NCI-H2227 treated with DMSO at 0.1 percent for 48 hours (cell line): Measurements from ENCODE around the gene NARS2.
"Not testable (repeated sequence)": the region's sequence is repeated elsewhere in the genome, so short reads cannot be mapped to it uniquely, and the experiment has no call there.

ENCODE experiments used
- DNase-seq: peaks from one replicate; lab custom pipeline; 2025; lab: John Stamatoyannopoulos, UW

Gene NARS2

GRCh38 chr11:78478536-78478935 is 96.1 kb downstream of the NARS2 start:
- no peak for DNase-seq

GRCh38 chr11:78476066-78476465 is 98.6 kb downstream of the NARS2 start:
- no peak for DNase-seq

- no peak for DNase-seq
Measured at GRCh38 chr11:78474451-78474850, 100.2 kb downstream of the NARS2 start.

GRCh38 chr11:78472905-78473304 is 101.8 kb downstream of the NARS2 start:
- no peak for DNase-seq

- DNase-seq, result no peak
Measured at GRCh38 chr11:78472382-78472781, 102.3 kb downstream of the NARS2 start.

- DNase-seq, result no peak
Measured at GRCh38 chr11:78470861-78471442, 103.7 kb downstream of the NARS2 start.

DNA sequence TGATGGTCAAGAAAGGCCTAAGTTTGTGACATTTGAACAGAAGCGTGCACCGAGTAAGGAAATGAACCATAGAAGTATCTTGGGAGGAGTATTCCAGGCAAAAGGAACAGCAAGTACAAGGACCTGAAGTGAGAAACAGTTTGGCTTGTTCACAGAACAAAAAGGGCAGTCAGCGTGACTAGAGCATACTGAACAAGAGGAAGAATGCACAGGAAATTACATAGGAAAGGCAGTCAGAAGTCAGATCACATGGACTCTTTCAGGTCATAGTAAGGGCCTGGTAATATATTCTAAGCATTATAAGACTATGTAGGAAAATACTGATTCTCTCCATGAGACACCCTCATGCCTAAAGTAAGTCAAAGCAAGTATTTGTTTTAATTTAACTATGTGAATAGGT is 104.8 kb downstream of the NARS2 start:
- DNase-seq, result no peak

DNA sequence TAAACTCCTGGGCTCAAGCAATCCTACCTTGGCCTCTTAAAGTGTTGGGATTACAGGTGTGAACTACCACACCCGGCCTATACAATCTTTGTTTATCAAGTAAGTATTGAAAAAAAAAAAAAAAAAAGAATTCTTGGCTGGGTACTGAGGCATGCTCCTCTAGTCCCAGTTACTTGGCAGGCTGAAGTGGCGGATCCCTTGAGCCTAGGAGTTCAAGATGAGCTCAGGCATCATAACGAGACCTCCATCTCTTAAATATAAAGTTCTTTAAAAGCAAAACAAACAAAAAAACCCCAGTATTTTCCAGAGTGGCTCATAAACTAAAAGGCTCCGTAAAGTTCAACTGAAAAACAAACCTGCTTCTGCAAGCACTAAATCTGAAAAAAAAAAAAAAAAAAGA is 106.7 kb downstream of the NARS2 start:
- no peak for DNase-seq

DNA sequence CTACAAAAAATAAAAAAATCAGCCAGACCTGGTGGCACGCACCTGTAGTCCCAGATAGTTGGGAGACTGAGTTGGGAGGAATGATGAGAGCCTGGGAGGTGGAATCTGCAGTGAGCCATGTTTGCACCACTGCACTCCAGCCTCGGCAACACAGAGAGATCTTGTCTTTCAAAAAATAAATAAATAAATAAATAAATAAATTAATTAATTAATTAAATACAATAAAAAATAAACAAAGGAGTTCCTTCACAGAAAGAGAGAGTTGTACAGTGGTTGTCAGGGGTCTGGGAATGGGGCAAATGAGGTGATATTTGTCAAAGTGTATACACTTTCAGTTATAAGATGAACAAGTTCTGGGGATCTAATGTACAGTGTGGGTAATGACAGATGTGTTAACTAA is 107.3 kb downstream of the NARS2 start:
- DNase-seq, result no peak

DNA sequence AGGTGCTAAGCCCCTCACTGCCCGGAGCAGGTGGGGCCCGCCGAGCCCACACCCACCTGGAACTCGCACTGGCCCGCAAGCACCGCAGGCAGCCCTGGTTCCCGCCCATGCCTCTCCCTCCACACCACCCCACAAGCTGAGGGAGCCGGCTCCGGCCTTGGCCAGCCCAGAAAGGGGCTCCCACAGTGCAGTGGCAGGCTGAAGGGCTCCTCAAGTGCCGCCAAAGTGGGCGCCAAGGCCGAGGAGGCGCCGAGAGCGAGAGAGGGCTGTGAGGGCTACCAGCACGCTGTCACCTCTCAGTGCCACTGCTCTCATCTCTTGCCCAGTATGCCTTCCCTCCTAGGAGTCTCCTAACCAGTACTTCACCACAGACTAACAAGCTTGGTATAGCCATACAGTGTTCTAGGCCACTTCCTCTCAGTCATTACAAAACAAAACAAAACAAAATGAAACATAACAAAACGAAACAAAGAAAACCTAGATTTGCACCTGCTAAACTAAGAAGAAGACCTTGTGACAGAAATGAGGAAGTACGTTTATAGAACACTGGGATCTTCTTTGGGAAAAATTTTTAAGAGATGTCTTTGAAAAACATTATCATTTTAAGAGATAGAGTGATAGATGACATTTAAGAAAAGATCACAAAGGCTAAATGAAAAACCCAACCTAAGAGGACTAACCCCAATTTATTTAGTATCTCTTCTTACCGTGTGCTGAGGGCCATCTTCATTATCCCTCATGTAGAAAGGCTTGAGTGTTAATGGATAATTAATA is 109.3 kb downstream of the NARS2 start:
- no peak for DNase-seq

DNA sequence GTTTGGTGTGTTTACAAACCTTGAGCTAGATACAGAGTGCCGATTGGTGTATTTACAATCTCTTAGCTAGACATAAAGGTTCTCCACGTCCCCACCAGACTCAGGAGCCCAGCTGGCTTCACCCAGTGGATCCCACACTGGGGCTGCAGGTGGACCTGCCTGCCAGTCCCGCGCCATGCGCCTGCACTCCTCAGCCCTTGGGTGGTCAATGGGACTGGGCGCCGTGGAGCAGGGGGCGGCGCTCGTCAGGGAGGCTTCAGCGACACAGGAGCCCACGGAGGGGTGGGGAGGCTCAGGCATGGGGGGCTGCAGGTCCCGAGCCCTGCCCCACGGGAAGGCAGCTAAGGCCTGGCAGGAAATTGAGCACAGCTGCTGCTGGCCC is 109.9 kb downstream of the NARS2 start:
- DNase-seq, result not testable (repeated sequence)

- DNase-seq, result no peak
Measured at GRCh38 chr11:78460471-78460870, 114.2 kb downstream of the NARS2 start.

DNA sequence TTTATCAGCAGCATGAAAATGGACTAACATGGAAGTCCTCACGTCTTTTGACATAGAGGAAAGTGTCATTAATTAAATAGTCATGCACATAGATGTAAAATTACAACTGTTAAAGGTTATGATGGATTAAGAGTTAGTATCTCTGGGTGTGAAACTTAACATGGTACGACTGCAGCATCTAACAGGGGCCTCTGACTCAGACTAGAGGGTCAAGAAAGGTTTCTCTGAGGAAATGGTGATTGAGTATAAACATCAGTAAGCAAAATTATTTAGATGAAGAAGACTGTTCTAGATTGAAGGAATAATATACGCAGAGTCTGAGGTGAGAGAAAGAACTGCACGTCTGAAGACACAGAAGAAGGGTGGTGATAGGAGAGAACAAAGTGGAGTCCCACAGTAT is 114.9 kb downstream of the NARS2 start:
- DNase-seq, result no peak

GRCh38 chr11:78457448-78457847 is 117.2 kb downstream of the NARS2 start:
- DNase-seq, result no peak

GRCh38 chr11:78453140-78453935 is 121.3 kb downstream of the NARS2 start:
- no peak for DNase-seq

DNA sequence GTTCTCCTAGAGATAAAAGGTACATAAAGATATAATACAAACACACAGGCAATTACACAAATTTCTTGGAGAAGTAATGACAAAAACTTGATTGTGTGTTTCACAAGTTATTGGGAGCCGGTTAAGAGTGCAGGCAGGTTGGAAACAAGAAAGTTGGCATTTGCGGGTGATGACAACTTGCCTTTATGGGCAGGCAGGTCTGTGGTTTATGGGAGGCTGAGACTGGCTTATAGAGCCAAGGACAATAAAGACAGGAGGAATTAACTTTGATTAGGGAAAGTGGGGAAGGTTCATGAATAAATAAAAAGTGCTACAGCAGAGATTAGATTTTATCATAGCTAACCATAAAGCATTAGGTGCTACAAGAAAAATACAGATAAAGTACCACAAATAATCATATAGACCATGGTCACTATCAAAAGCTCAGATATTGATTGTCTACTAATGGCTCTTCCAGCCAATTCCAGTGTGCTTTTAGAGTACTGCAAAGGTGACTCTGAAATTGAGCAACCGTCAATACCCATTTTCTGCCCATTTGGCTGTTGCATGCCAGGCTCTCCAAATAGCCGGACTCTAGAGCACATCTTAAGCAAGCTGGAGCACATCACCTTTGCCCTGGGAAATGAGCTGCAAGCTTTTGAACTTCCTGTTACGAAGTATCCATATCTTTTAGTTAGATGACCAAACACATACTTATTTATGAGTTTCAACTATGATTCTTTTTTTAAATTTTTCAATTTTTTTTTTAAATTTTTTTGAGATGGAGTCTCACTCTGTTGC is 123.1 kb downstream of the NARS2 start:
- DNase-seq, result no peak

- DNase-seq, result no peak
Measured at GRCh38 chr11:78450866-78451265, 123.8 kb downstream of the NARS2 start.

DNA sequence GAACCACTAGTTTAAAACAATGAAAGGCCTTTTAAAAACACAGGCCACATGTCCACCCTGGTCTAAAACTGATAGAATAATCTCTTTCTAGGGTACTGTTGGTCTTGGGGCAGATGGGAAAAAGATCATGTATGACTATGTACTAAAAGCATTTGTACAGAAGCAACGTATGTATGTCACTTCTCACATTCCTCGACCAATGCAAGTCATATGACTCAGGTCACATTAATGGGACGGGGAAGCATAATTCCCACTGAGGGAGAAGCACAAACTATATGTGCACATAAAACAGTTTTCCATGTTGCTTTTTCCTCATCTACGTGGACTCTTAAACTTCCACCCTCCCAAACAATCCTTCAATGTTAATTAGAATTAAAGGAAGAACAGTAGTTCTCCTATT is 124.8 kb downstream of the NARS2 start:
- DNase-seq, result no peak

DNA sequence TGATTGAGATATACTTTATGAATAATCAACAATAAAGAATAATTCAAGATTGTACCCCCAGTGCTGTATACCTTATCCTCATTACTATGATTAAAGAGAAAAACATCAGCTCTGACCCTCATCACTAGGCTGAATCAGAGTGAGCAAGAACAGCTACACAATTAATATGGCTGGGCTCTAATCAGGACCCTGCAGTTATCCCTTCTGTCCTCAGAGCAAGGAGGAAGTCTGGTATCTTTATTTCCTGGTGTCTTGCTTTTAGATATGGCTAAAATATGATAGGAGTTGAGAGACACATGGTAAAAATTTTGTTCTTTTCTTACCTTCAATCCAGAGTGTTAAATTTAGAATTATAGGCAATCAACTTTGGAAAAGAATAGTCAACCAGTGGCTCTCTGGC is 128.5 kb downstream of the NARS2 start:
- DNase-seq, result no peak

- DNase-seq, result no peak
Measured at GRCh38 chr11:78444726-78445125, 129.9 kb downstream of the NARS2 start.

DNA sequence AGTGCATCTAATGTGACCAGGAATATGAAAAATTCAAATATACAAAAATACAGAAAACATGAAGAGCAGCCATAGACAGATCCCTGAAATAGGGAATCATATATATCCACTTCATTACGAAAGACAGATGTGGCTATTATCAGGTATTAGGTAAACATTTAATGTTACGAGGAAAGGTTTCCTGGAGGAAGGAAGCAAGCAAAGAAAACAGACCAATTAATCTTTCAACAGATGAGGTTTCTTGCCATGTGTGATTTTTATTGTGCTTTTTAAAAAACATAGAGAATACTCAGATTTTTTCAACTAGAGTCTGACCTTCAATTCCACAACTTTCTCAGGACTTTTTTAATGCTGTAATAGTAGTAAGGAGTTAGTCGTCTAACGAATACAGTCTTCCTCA is 132.7 kb downstream of the NARS2 start:
- no peak for DNase-seq

DNA sequence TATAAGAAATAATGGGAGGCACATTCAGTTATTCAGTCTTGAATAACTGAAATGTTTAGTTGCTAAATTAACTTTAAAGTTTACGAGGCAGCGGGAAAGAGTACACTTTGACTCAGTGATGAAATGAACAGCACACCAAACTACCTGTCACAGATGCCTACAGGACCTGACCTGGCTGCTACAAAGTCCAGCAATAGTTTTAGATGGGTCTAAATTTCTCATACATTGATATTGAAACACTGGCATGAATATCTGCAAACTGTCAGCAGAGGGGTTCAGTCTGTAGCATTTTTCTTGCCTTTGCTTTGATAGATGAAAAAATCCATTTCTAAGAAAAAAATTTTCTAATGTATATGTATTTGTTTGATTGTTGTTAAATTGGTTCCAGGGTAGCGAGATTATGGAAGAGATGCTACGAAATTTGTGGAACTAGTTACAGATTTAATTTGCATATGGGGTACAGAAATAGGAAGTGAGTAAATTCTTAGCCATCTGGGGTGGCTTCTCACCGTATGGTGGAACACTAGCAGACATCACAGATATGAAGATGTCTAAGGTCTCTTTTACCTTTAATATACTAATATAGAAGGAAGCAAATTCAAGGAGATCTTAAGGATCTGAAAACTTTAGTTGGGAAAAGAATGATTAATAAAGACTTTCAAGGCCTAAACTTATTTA is 136.2 kb downstream of the NARS2 start:
- DNase-seq, result no peak
